PC-3 (cell line): ENCODE results near the gene NOSIP.

Experiments used
- EZH2 ChIP-seq: fragments of 300-600 bp; sonication (generic); IDR thresholded peaks from one replicate; pipeline ENCODE4 v1.6.1; 2017; ENCODE audit warnings: antibody characterized with exemption, mild to moderate bottlenecking, low read length; ENCODE audit not compliant: unreplicated experiment
- EZH2phosphoT487 ChIP-seq: fragments of 300-600 bp; sonication (generic); IDR thresholded peaks from 2 replicates; pipeline ENCODE4 v1.6.1; 2018; ENCODE audit warnings: mild to moderate bottlenecking, antibody characterized with exemption, low read length, borderline replicate concordance
- TF ChIP-seq, protein P1 (sequence below): fragments of 300-600 bp; sonication (generic); conservative IDR thresholded peaks from 2 replicates; pipeline ENCODE4 v1.5.1; 2017; ENCODE audit warnings: antibody characterized with exemption, low read depth, mild to moderate bottlenecking, low read length

DNA sequence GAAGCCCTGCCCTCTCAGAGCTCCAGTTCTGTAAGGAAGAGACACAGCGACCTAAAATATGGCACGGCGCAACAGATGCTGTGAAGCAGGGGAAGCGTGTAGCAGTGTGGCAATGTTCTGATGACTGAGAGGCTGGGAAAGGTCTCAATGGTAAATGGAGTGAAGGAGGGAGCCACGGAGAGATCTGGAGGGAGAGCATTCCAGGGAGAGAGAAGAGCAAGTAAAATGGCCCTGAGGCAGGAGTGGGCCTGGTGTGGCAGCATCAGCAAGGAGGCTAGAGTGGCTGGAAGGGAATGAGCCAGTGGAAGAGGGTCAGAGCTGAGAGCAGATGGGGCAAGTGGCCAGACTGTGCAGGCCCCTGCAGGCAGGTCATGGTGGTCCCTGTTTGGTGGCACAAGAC, 36.2 kb downstream of the NOSIP start:
- TF ChIP-seq, protein P1, sequence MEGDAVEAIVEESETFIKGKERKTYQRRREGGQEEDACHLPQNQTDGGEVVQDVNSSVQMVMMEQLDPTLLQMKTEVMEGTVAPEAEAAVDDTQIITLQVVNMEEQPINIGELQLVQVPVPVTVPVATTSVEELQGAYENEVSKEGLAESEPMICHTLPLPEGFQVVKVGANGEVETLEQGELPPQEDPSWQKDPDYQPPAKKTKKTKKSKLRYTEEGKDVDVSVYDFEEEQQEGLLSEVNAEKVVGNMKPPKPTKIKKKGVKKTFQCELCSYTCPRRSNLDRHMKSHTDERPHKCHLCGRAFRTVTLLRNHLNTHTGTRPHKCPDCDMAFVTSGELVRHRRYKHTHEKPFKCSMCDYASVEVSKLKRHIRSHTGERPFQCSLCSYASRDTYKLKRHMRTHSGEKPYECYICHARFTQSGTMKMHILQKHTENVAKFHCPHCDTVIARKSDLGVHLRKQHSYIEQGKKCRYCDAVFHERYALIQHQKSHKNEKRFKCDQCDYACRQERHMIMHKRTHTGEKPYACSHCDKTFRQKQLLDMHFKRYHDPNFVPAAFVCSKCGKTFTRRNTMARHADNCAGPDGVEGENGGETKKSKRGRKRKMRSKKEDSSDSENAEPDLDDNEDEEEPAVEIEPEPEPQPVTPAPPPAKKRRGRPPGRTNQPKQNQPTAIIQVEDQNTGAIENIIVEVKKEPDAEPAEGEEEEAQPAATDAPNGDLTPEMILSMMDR: no peak
- TF ChIP-seq EZH2: no peak
- no peak for TF ChIP-seq EZH2phosphoT487
